Measurements from ENCODE around the gene ARHGEF25. TPM values are rescaled to one million over a fixed set of nuclear protein-coding genes. Genes with fewer than 3 reads are reported as not detected.

ARHGEF25 gene
- total and polyA plus RNA-seq, 2 of the 13 experiments (the other 11 are each of a cell fraction or from before 2014, with no cell fraction given) = 11.5 to 12.5 TPM

- TF ChIP-seq ZNF318 (CRISPR knock-in tag; IDR thresholded peaks at IDR 0.05) (no peak), SSRP1 (CRISPR knock-in tag; IDR thresholded peaks at IDR 0.05) (no peak), THYN1 (CRISPR knock-in tag; IDR thresholded peaks at IDR 0.05; ENCODE audit: borderline replicate concordance, low read depth) (no peak), KDM2A (CRISPR knock-in tag; IDR thresholded peaks at IDR 0.05; ENCODE audit: borderline replicate concordance, low read depth) (peak; percentile 45; the same call in 1 of the 2 replicates), GABPA (IDR thresholded peaks at IDR 0.05; ENCODE audit: low read depth, low read length) (no peak), GABPA (CRISPR knock-in tag; IDR thresholded peaks at IDR 0.05; ENCODE audit: low read depth) (no peak), TRIM22 (IDR thresholded peaks at IDR 0.05) (no peak), ZNF317 (CRISPR knock-in tag; IDR thresholded peaks at IDR 0.05) (0 out of 2 replicates have a peak, but pooled peaks have one; percentile 71), NFE2 (CRISPR knock-in tag; IDR thresholded peaks at IDR 0.05) (no peak), FOXA3 (CRISPR knock-in tag; IDR thresholded peaks at IDR 0.05) (peak; percentile 76), ETV5 (CRISPR knock-in tag; IDR thresholded peaks at IDR 0.05; ENCODE audit: borderline replicate concordance) (peak; percentile 26; the same call in 1 of the 2 replicates), ZKSCAN1 (IDR thresholded peaks at IDR 0.05; ENCODE audit: low read length) (no peak), ZNF503 (CRISPR knock-in tag; IDR thresholded peaks at IDR 0.05) (peak; percentile 64; the same call in 1 of the 2 replicates), ZNF501 (CRISPR knock-in tag; IDR thresholded peaks at IDR 0.05) (peak; percentile 14; the same call in 1 of the 2 replicates), TFE3 (CRISPR knock-in tag; IDR thresholded peaks at IDR 0.05) (no peak; the same call in 1 of the 2 replicates), ZNF510 (CRISPR knock-in tag; IDR thresholded peaks at IDR 0.05; ENCODE audit: low read depth) (no peak), IRF2 (CRISPR knock-in tag; IDR thresholded peaks at IDR 0.05) (no peak)
Measured at GRCh38 chr12:57575771-57576612, 35.2 kb upstream of the ARHGEF25 start (continued).
